Transverse colon (tissue), 4 donors: ENCODE measurements around the gene KIF7. TPM values are rescaled to one million over a fixed set of nuclear protein-coding genes. Genes with fewer than 3 reads are reported as not detected.

ENCODE experiments used
- DNase-seq: peaks from one replicate; pipeline ENCODE4 v3.0.0-alpha.2; 2019
- H3K27ac ChIP-seq, 4 donors: fragments of 200-600 bp; sonication (generic); 2 replicates each; pipeline ENCODE4 v1.5.1; 2016 to 2018; ENCODE audit warnings: inconsistent platforms in 4 of 4
- H3K27me3 ChIP-seq: fragments of 200-600 bp; sonication (generic); 2 replicates; pipeline ENCODE4 v1.5.1; 2017; ENCODE audit warnings: inconsistent platforms
- H3K36me3 ChIP-seq, 4 donors: fragments of 200-600 bp; sonication (generic); 2 replicates each; pipeline ENCODE4 v1.5.1; 2017 to 2019; ENCODE audit warnings: inconsistent platforms in 4 of 4
- H3K4me1 ChIP-seq, 4 donors: fragments of 200-600 bp; sonication (generic); 2 replicates each; pipeline ENCODE4 v1.5.1; 2017 to 2020; ENCODE audit warnings: inconsistent platforms in 4 of 4
- H3K4me3 ChIP-seq, 4 donors: fragments of 200-600 bp; sonication (generic); 1 replicate in 1 of 4; 2 replicates in 3 of 4; pipeline versions ENCODE4 v1.5.1 to v1.6.1; 2017 to 2019; ENCODE audit warnings: inconsistent platforms in 4 of 4
- H3K9me3 ChIP-seq, 2 donors: fragments of 200-600 bp; sonication (generic); 2 replicates each; pipeline ENCODE4 v1.5.1; 2017 to 2019; ENCODE audit warnings: inconsistent platforms in 2 of 2
- EP300 ChIP-seq: sonication (generic); formaldehyde crosslinking; IDR thresholded peaks from one replicate; pipeline ENCODE4 v1.6.1; 2017; ENCODE audit warnings: antibody characterized with exemption, low read depth
- POLR2A ChIP-seq: fragments of 450-650 bp; IDR thresholded peaks from one replicate; pipeline ENCODE4 v1.6.1; 2016; ENCODE audit warnings: antibody characterized with exemption, mild to moderate bottlenecking, moderate library complexity
- POLR2AphosphoS5 ChIP-seq, 3 donors: sonication (generic); formaldehyde crosslinking; IDR thresholded peaks; one replicate each; pipeline ENCODE4 v1.6.1; 2016; ENCODE audit warnings: antibody characterized with exemption in 3 of 3
- WGBS, 2 donors: methylation state at CpG; one replicate each; pipeline ENCODE4 v1.1.5; 2018; ENCODE audit warnings: low coverage in 1 of 2; 5-methylcytosine and 5-hydroxymethylcytosine counted together
- in situ Hi-C, 4 donors: fragments of 200-750 bp; cut with MboI; loops; one replicate each; pipeline versions ENCODE4 v1.15.0 to v1.15.1; 2017; ENCODE audit warnings: low sequenced_read_pairs in 3 of 4, low pct_ligation_motif_present in 1 of 4, low pct_unique_long_range_greater_than_20kb in 1 of 4
- intact Hi-C: fragments of 100-400 bp; cut with DNase I; formaldehyde crosslinking; loops from one replicate; pipeline ENCODE4 v1.15.1; 2023; ENCODE audit warnings: low total_unique reads
- total RNA-seq, 4 donors: library from RNA; depleted of rRNA; stranded (reverse); fragments of >200 nt; gene quantifications; one replicate each; pipeline ENCODE4 v1.1.0, GENCODE V29; 2016
- TF ChIP-seq, protein P1 (sequence below), 5 experiments: fragments of 200-600 bp in 3 of 5; fragments of 450-650 bp in 2 of 5; sonication (generic) in 3 of 5; IDR thresholded peaks; 1 replicate in 2 of 5; 2 replicates in 3 of 5; pipeline ENCODE4 v1.5.1; 2016 to 2017; ENCODE audit warnings: antibody characterized with exemption in 5 of 5, inconsistent platforms in 3 of 5, mild to moderate bottlenecking in 2 of 5, moderate library complexity in 1 of 5

KIF7 gene
- total RNA-seq, 4 donors from 2014 or later = 2.3 to 11.5 (median 5.4) TPM

DNA sequence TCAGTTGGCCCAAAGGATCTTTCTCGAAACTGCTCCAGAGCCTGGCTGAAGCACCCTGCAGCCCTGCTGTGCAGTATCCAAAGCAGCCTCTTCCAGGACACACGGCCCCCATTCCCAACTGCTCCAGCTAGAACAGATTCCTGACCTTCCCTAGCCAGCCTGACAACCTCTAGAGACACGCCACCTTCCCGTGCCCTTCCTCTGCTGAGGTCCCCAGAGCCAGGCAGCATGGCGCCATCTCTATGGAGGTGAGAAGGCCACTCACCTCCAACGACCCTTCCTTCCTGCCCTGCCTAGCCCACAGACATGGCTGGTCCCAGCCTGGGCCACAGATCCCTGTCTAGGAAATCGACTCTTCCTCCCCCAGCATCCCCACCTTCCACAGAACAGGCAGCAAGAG is 3.1 kb downstream of the KIF7 start:
- H3K4me3 ChIP-seq = no peak overlapping the region

DNA sequence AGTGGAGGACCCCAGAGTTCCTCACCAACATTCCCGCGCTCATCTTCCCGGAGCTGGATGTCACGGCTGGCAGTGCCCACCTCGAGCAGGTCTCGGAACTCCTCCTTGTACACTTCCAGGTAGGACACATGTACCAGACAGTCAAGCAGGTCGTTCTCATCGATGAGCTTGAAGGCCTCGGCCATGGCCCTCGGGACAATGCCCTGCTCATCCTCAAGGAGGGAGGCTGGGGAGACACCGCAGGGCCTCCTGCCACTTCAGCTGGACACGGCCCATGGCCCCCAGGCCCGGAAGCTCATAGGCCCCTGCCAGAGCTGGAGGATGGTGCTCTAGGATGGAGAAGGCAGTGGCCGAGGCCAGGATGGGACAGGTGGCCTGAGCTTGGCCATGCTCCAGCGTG is 5.6 kb downstream of the KIF7 start:
- H3K4me3 ChIP-seq = no peak overlapping the region
- H3K27ac ChIP-seq = no peak overlapping the region
- 93% methylated on average over 15 of the region's 15 CpGs; no CpG with 5 or more reads in 1 of the 2 donors for WGBS, 2 donors
- H3K27me3 ChIP-seq = peaks cover 6% of the 10 kb centered on the region
- in situ Hi-C loops (no loop called here), intact Hi-C loops (no loop called here)
- H3K9me3 ChIP-seq = no peaks in the 10 kb centered on the region
- H3K36me3 ChIP-seq = no peaks in the 10 kb centered on the region
- no peak for DNase-seq
- TF ChIP-seq, protein P1, sequence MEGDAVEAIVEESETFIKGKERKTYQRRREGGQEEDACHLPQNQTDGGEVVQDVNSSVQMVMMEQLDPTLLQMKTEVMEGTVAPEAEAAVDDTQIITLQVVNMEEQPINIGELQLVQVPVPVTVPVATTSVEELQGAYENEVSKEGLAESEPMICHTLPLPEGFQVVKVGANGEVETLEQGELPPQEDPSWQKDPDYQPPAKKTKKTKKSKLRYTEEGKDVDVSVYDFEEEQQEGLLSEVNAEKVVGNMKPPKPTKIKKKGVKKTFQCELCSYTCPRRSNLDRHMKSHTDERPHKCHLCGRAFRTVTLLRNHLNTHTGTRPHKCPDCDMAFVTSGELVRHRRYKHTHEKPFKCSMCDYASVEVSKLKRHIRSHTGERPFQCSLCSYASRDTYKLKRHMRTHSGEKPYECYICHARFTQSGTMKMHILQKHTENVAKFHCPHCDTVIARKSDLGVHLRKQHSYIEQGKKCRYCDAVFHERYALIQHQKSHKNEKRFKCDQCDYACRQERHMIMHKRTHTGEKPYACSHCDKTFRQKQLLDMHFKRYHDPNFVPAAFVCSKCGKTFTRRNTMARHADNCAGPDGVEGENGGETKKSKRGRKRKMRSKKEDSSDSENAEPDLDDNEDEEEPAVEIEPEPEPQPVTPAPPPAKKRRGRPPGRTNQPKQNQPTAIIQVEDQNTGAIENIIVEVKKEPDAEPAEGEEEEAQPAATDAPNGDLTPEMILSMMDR (IDR thresholded peaks at IDR 0.05) = no peak
- TF ChIP-seq EP300 = no peak
- no peak for TF ChIP-seq POLR2A
- no peak for TF ChIP-seq POLR2AphosphoS5 (IDR thresholded peaks at IDR 0.05)
- H3K4me1 ChIP-seq = peaks cover 0 to 8% (median 5%) of the 10 kb centered on the region in 4 donors

More for the DNA sequence above, 3.1 kb downstream of the KIF7 start:
- Histone ChIP-seq H3K27ac (no peak overlapping the region), H3K4me1 (peaks cover 0 to 18% (median 10%) of the 10 kb centered on the region in 4 donors), H3K27me3 (peaks cover 20% of the 10 kb centered on the region), H3K36me3 (no peaks in the 10 kb centered on the region), H3K9me3 (no peaks in the 10 kb centered on the region)
- no peak for DNase-seq
- TF ChIP-seq POLR2A = no peak
- intact Hi-C loops = no loop called here
- 84 to 85% methylated on average over 4 to 6 of the region's 7 CpGs for WGBS, 2 donors
- in situ Hi-C loops = no loop called here

DNA sequence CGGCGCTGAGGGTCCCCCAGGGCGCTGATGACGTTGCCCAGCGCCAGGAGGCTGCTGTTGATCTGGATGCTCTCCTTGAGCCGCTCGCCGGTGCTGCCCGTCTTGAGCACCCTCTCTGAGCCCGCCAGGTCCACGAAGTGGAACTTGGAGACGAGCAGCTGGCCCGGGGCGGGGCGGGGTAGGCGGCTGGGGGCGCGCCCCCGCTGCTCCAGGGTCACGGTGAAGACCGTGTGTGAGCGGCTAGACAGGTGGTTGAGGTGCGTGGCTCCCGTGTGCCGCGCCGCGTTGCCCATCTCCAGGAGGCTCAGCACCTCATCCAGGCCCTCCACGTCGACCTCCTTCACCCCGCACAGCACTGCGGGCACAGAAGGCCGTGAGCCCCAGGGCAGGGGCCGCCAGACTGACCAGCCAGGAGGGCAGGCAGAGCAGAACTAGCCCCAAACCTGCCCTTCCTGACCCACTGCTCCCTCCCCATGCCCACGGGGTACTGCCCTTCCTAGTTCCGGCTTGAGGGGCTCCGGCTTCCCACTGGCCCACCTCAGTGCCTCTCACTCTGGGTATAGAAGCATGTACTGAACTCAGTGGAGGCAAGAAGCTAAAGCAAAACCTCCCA is 6.1 kb downstream of the KIF7 start:
- no peak for DNase-seq

DNA sequence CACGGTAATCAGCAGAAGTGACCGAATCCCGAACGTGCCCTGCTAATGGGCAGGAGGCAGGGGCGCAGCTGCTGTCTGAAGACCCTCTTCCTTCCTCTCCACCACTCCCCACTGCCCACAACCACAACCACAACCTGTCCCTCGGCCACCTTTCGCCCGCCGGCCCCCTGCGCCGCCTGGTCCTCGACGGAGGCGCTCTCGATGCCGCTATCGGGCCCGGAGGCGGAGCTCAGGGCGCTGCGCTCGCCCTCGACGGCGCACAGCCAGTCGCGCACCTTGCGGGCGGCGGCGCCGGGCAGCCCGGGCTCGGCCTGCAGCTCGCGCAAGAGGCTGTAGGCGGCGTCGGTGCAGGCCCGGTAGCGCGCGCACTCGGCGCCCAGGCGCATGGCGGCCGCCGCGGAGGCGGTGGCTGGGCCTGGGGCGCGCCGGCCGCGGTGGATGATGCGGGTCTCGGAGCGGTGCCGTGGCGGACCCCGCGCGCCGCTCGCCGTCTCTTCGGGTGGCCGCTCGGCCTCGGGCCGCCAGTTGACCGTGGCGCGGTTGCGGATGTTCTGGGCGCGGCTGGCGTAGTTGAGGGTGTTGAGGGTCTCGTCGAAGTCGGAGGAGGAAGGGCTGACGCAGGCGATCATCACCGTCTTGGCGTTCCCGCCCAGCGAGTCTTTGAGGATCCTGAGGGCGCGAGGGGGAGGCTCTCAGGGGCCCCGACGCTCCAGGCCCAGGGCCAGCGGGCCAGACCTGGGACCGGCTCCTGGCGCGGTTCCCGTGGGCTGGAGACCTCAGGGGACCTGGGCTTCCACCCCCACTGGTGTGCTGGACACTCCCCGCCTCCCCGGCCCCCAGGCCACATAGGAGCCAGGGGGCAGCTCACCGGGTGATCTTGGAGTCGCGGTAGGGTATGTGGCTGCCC is 6.9 kb downstream of the KIF7 start:
- no peak for DNase-seq
- Histone ChIP-seq H3K27ac (no peak overlapping the region), H3K4me1 (peaks cover 0 to 3% (median 1%) of the 10 kb centered on the region in 4 donors), H3K36me3 (no peaks in the 10 kb centered on the region), H3K27me3 (no peaks in the 10 kb centered on the region), H3K9me3 (no peaks in the 10 kb centered on the region), H3K4me3 (no peak overlapping the region)
- WGBS, 2 donors = 80 to 91% methylated on average over 4 to 97 of the region's 102 CpGs
- intact Hi-C loops = no loop called here
- in situ Hi-C loops = no loop called here
- TF ChIP-seq POLR2AphosphoS5 (IDR thresholded peaks at IDR 0.05) (no peak), EP300 (no peak), POLR2A (no peak)
- TF ChIP-seq, protein P1 (IDR thresholded peaks at IDR 0.05) = no peak

More for the DNA sequence above, 6.1 kb downstream of the KIF7 start:
- TF ChIP-seq, protein P1 (IDR thresholded peaks at IDR 0.05) = no peak
- no peak for TF ChIP-seq POLR2A
- TF ChIP-seq POLR2AphosphoS5 (IDR thresholded peaks at IDR 0.05) = no peak
- TF ChIP-seq EP300 = no peak
- no peaks in the 10 kb centered on the region for H3K9me3 ChIP-seq
- WGBS, 2 donors = 95% methylated on average over 15 of the region's 37 CpGs; no CpG with 5 or more reads in 1 of the 2 donors
- intact Hi-C loops (no loop called here), in situ Hi-C loops (no loop called here)
- peaks cover under 1% of the 10 kb centered on the region for H3K27me3 ChIP-seq
- H3K4me1 ChIP-seq = peaks cover 0 to 3% (median 1%) of the 10 kb centered on the region in 4 donors
- H3K27ac ChIP-seq = no peak overlapping the region
- H3K36me3 ChIP-seq = no peaks in the 10 kb centered on the region
- no peak overlapping the region for H3K4me3 ChIP-seq
